NCI-H2196 treated with DMSO at 0.1 percent for 48 hours (cell line): ENCODE measurements around the gene SIGLEC14.
"Not testable (repeated sequence)": the region's sequence is repeated elsewhere in the genome, so short reads cannot be mapped to it uniquely, and the experiment has no call there.

ENCODE experiments used
- DNase-seq: peaks from one replicate; lab custom pipeline; 2025; ENCODE audit not compliant: unreplicated experiment; lab: John Stamatoyannopoulos, UW

SIGLEC14 gene, protein sequence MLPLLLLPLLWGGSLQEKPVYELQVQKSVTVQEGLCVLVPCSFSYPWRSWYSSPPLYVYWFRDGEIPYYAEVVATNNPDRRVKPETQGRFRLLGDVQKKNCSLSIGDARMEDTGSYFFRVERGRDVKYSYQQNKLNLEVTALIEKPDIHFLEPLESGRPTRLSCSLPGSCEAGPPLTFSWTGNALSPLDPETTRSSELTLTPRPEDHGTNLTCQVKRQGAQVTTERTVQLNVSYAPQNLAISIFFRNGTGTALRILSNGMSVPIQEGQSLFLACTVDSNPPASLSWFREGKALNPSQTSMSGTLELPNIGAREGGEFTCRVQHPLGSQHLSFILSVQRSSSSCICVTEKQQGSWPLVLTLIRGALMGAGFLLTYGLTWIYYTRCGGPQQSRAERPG

DNA sequence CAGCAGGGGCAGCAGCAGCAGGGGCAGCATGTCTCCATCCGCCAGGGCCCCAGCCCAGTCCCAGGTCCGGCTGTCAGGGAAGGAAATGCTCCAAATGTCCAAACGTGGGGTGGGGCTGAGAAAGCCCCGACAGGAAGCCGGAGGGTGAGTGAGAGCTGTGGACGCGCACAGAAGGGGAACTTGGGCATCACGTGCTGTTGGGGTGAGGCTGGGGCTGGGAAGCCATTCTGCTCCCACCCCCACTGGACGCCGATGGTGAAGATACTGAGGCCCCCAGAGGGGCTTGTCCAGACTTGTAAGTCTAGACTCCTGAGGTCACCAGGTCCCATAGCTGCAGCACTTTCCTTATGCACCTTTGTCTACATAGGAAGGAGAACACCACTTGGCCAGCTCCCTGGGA is at the start of gene SIGLEC14:
Gene SIGLEC14 (minus strand): TSS at position 96 of the 400 bp plus-strand sequence. CDS start 66 bp downstream, at position 30.
- not testable (repeated sequence) for DNase-seq

GRCh38 chr19:51695702-51696315 is 49.2 kb upstream of the SIGLEC14 start:
- DNase-seq: no peak

DNA sequence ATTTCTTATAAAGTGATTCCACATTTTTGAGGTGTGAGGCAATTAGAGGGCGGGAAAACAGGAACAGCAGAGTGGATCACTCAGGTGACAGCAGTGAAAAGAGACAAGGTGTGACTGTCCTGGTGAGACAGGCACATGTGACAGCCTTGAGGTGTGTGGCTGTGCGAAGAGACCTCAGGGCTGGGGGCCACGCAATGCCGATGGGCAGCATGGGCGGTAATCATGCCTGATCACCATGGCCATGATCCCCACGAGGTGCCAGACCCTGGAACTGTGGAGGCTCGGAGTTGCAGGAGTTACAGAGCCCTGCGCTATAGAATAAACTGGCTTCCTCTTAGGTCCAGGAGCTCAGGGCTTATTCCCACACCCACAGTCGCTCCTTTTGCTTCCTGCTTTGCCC is 48.5 kb upstream of the SIGLEC14 start:
- DNase-seq: no peak

- no peak for DNase-seq
Observed at GRCh38 chr19:51694318-51695085, 47.9 kb upstream of the SIGLEC14 start.

- no peak for DNase-seq
Observed at GRCh38 chr19:51693819-51694218, 47.2 kb upstream of the SIGLEC14 start.

DNA sequence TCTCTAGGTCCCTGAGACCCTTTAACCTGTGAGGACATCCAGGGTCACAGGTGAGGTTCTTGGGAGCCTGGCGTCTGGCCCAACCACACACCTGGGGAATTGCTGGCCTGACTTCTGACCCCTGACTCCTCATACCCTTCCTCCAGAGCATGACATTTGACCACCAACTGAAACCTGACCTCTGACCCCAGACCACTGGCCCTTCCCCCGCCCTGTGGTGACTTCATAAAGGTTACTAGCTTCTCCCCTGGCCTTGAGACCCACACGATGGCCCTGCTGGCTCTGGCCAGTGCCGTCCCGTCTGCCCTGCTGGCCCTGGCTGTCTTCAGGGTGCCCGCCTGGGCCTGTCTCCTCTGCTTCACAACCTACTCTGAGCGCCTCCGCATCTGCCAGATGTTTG is 46.6 kb upstream of the SIGLEC14 start, which contains the start of gene SPACA6:
Gene SPACA6 (plus strand): TSS at position 71 of the 400 bp plus-strand sequence. CDS start 197 bp downstream, at position 268.
- DNase-seq: no peak

- DNase-seq: no peak
Observed at GRCh38 chr19:51692468-51692867, 45.8 kb upstream of the SIGLEC14 start.

DNA sequence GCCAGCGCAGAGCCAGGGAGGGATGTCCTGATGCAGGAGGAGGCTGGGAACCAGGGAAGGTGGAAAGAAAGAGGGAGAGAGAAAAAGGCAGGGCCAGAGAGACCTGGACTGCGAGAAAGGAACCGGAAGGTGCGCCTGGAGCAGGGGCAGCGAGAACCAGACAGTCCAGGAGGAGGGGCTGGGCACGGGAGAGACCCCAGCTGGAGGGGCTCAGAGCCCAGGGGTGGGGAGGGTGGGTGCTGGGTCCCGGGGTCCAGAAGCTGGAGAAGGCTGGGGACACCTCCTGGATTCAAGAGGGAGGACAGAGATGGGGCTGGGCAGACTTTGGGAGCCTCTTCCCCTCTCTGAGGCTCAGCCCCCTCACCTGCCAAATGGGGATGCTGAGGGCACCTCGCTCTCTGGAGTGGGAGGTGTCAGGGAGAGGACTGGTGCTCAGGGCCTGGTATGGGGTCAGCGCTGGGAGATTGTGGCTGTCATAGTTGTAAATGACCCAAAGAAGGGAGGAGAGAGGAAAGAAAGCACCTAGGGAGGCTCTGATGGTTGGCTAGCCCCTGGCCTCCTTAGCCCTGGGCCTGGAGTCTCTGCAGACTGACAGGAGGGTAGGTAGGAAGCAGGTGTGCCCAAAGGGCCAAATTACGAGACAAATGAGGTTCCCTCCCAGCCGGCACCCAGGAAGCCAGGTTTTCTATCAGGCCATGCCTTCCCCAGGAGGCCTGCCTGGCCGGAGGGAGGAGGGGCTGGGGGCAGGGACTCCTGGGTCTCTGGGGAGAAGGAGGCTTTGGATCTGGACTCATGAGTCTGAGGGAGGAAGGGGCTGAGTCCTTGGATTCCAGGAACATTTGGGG is 45.2 kb upstream of the SIGLEC14 start:
- no peak for DNase-seq

DNA sequence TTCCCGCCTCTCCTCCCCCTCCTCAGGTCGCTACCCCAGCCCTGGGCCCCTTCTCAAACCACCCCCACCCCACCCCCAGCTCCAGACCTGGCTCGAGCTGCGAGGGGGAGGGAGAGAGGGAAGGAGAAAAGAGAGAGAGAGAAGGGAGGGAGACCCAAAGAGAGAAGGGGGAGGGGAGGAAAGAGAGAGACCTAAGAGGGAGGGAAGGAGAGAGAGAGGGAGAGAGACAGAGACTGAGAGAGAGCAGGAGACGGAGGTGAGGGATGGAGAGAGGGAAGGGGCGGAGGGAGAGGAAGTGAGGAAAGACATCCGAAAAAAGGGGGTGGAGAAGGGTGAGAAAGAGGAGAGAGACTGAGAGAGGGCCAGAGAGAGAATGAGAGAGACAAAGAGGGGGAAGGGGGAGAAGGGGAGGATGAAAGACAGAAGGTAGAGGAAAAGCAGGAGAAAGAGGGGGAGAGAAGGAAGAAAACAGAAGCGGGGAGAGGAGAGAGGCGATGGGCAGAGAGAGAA is 44.5 kb upstream of the SIGLEC14 start:
- DNase-seq: peak; percentile 22

GRCh38 chr19:51690454-51691073 is 43.9 kb upstream of the SIGLEC14 start:
- peak; percentile 38 for DNase-seq

GRCh38 chr19:51689751-51690453 is 43.3 kb upstream of the SIGLEC14 start:
- DNase-seq: no peak

GRCh38 chr19:51688671-51689571 is 42.3 kb upstream of the SIGLEC14 start:
- DNase-seq: peak; percentile 86

GRCh38 chr19:51687791-51688670 is 41.4 kb upstream of the SIGLEC14 start:
- DNase-seq: no peak

DNA sequence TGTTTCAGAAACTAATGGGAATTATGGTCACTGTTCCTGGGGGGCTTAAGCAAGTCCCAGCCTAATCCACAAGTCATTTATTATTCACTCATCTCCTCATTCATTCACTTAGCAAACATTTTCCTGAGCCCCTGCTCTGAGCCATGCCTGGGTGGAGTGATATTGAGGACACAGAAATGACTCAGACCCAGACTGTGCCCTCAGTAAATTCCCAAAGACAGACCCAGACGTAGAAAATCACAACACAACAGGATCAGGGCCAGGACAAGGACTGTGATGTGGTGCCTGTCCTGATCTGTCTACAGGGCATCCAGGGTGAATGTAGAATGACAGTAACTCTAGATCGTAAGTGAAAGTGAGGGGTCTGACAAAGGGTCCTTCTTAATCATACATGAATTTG is 39.5 kb upstream of the SIGLEC14 start:
- no peak for DNase-seq

GRCh38 chr19:51681286-51681941 is 34.8 kb upstream of the SIGLEC14 start:
- no peak for DNase-seq

GRCh38 chr19:51680474-51680873 is 33.8 kb upstream of the SIGLEC14 start:
- DNase-seq: no peak

DNA sequence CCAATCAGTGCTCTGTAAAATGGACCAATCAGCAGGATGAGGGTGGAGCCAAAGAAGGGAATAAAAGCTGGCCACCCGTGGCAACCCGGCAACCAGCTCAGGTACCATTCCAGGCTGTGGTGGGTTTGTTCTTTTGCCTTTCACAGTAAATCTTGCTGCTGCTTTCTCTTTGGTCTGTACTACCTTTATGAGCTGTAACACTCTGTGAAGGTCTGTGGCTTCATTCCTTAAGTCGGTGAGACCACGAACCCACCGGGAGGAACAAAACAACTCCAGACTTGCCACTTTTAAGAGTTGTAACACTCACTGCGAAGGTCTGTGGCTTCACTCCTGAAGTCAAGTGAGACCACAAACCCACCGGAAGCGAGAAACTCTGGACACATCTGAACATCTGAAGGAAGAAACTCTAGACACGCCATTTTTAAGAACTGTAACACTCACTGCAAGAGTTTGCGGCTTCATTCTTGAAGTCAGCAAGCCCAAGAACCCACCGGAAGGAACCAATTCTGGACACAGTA is 30.0 kb upstream of the SIGLEC14 start:
- no peak for DNase-seq
